HG02884 (cell line): ENCODE measurements around the gene SLC37A1.

Source experiments
- ATAC-seq: cut with Tn5 transposase; IDR thresholded peaks from one replicate; pipeline ENCODE4 v1.9.1; 2021; ENCODE audit warnings: mild to moderate bottlenecking, moderate library complexity; ENCODE audit not compliant: unreplicated experiment

SLC37A1 gene

GRCh38 chr21:42542196-42542595 lies 28.5 kb downstream of the SLC37A1 start:
- ATAC-seq: no peak

GRCh38 chr21:42542596-42542995 lies 28.9 kb downstream of the SLC37A1 start:
- no peak for ATAC-seq

- ATAC-seq: no peak
These were observed 29.6 kb downstream of the SLC37A1 start for GRCh38 chr21:42543106-42543847.

GRCh38 chr21:42544544-42544943 lies 30.9 kb downstream of the SLC37A1 start:
- ATAC-seq: no peak

- ATAC-seq: no peak
These were observed 31.7 kb downstream of the SLC37A1 start for GRCh38 chr21:42545317-42545716.

- ATAC-seq: no peak
These were observed 32.1 kb downstream of the SLC37A1 start for GRCh38 chr21:42545745-42546144.

GRCh38 chr21:42546433-42546832 lies 32.8 kb downstream of the SLC37A1 start:
- ATAC-seq: no peak

GRCh38 chr21:42547001-42547905 lies 33.6 kb downstream of the SLC37A1 start:
- ATAC-seq: no peak

- ATAC-seq: no peak
These were observed 34.3 kb downstream of the SLC37A1 start for GRCh38 chr21:42547906-42548365.

- ATAC-seq: no peak
These were observed 35.2 kb downstream of the SLC37A1 start for GRCh38 chr21:42548687-42549406.

- no peak for ATAC-seq
These were observed 37.2 kb downstream of the SLC37A1 start for GRCh38 chr21:42550817-42551216.

- no peak for ATAC-seq
These were observed 39.0 kb downstream of the SLC37A1 start for GRCh38 chr21:42552407-42553336.

GRCh38 chr21:42553435-42553834 lies 39.8 kb downstream of the SLC37A1 start:
- no peak for ATAC-seq

GRCh38 chr21:42554251-42554961 lies 40.8 kb downstream of the SLC37A1 start:
- no peak for ATAC-seq

GRCh38 chr21:42555756-42556438 lies 42.2 kb downstream of the SLC37A1 start:
- no peak for ATAC-seq

GRCh38 chr21:42556476-42556875 lies 42.8 kb downstream of the SLC37A1 start:
- ATAC-seq: no peak

- ATAC-seq: no peak
These were observed 43.3 kb downstream of the SLC37A1 start for GRCh38 chr21:42556960-42557359.

GRCh38 chr21:42557420-42557819 lies 43.8 kb downstream of the SLC37A1 start:
- ATAC-seq: no peak

GRCh38 chr21:42558368-42558767 lies 44.7 kb downstream of the SLC37A1 start:
- ATAC-seq: no peak
